Cardiac fibroblast (primary cell): ENCODE results near the gene CSH1.

Experiments
- DNase-seq, 2 donors: peaks; one replicate each; pipeline versions ENCODE4 v3.0.0 to v3.0.0-alpha.2; 2010; ENCODE audit warnings: low read depth in 2 of 2
- H3K4me3 ChIP-seq, 2 donors: replicated peaks in 1 of 2; 1 replicate in 1 of 2; 2 replicates in 1 of 2; pipeline ENCODE4 v1.5.1; 2011; ENCODE audit warnings: low read depth in 2 of 2, low read length in 2 of 2, mild to moderate bottlenecking in 2 of 2, moderate library complexity in 1 of 2
- CTCF ChIP-seq: IDR thresholded peaks from one replicate; pipeline ENCODE4 v1.5.1; 2011; ENCODE audit warnings: low read depth, mild to moderate bottlenecking, low read length, inconsistent platforms

The CSH1 gene

DNA sequence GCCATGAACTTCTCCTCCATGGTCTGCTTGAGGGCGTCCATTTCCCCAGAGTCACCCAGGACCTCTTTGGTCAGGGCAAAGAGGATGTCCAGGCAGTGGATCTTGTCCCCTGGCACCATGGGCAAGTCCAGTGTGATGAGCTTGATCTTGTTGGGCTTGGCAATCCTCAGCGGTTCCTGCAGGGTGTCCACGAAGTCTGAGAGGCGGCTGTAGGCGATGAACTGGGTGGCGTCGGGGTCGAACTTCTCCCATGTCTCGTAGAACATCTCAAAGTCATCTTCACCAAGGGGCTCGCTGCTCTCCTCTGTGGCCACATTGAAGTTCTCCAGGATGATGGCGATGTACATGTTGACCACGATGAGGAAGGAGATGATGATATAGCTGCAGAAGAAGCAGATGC is 44.8 kb upstream of the CSH1 start:
- no peak for TF ChIP-seq CTCF

GRCh38 chr17:63940584-63940983 is 44.2 kb upstream of the CSH1 start:
- DNase-seq, result no peak
- no peak for TF ChIP-seq CTCF
- H3K4me3 ChIP-seq, result no peak overlapping the region

More for the DNA sequence above, 44.8 kb upstream of the CSH1 start:
- no peak for DNase-seq
- no peak overlapping the region for H3K4me3 ChIP-seq

- H3K4me3 ChIP-seq, result no peak overlapping the region
- no peak for DNase-seq
- TF ChIP-seq CTCF, result no peak
Measured at GRCh38 chr17:63939884-63940283, 43.5 kb upstream of the CSH1 start.

- no peak for DNase-seq
- TF ChIP-seq CTCF, result no peak
- no peak overlapping the region for H3K4me3 ChIP-seq
Measured at GRCh38 chr17:63939401-63939800, 43.0 kb upstream of the CSH1 start.

DNA sequence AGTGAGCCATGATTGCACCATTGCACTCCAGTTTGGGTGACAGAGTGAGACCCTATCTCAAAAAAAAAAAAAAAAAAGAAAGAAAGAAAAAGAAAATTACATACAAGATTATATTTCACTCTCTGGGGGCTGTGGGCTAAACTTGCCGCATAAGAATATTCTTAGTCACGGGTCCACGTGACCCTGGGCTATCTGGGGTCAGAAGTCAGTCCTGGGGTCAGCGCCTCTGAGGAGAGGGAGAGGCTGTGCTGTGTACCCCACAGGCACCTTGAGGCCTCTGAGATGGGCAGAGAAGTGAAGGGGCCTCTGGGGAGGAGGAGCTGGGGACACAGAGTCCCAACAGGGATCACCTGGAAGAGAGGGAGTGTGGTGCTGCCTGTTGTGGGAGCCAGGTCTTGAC is 41.5 kb upstream of the CSH1 start:
- H3K4me3 ChIP-seq, result no peak overlapping the region
- no peak for DNase-seq
- TF ChIP-seq CTCF, result no peak

DNA sequence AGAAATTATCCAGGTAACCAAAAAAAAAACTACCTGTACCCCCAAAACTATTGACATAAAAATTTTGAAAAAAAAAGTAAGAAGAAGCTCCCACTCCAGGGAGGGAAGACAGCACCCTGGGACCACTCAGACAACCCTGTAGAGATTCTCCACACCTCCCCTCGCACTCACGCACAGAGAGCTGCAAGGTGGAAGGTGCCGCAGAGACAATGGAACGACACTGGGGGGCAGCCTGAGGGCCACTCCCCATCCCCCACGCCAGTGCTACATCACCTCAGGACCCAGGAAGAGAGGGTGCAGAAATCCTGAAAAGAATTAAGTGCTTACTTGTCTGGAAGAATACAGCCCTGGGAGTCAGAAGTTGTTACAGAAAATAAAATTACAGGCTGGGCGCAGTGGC is 40.9 kb upstream of the CSH1 start:
- DNase-seq, result no peak
- no peak overlapping the region for H3K4me3 ChIP-seq
- TF ChIP-seq CTCF, result no peak

- H3K4me3 ChIP-seq, result no peak overlapping the region
- no peak for DNase-seq
- TF ChIP-seq CTCF, result no peak
Measured at GRCh38 chr17:63934183-63935112, 38.1 kb upstream of the CSH1 start.
